Pulmonary artery endothelial cell (primary cell): ENCODE data around the gene EPM2AIP1. TPM values are rescaled to one million over a fixed set of nuclear protein-coding genes. Genes with fewer than 3 reads are reported as not detected.
"Not testable (repeated sequence)": the region's sequence is repeated elsewhere in the genome, so short reads cannot be mapped to it uniquely, and the experiment has no call there.

Experiments
- DNase-seq: peaks from one replicate; pipeline ENCODE4 v3.0.0-alpha.2; 2011; ENCODE audit warnings: low read depth, low spot score
- total RNA-seq: library from RNA; depleted of rRNA; stranded (reverse); fragments of >200 nt; gene quantifications from 2 replicates; pipeline ENCODE4 v1.2.3, GENCODE V29; 2014

EPM2AIP1 gene
- 10.6 and 12.1 TPM in 2 replicates for total RNA-seq

GRCh38 chr3:36992806-36993325 is at the start of gene EPM2AIP1:
TSS of gene EPM2AIP1 (minus strand) at chr3:36993131. CDS start at chr3:36993077, 54 bp downstream.
- no peak for DNase-seq

GRCh38 chr3:37042712-37043111 is 49.8 kb upstream of the EPM2AIP1 start:
- DNase-seq, result not testable (repeated sequence)

GRCh38 chr3:37041546-37042195 is 48.7 kb upstream of the EPM2AIP1 start:
- no peak for DNase-seq

GRCh38 chr3:37040231-37040630 is 47.3 kb upstream of the EPM2AIP1 start:
- DNase-seq, result no peak

- DNase-seq, result no peak
Observed at GRCh38 chr3:37039161-37039846, 46.4 kb upstream of the EPM2AIP1 start.

GRCh38 chr3:37037352-37037751 is 44.4 kb upstream of the EPM2AIP1 start:
- DNase-seq, result no peak

- DNase-seq, result no peak
Observed at GRCh38 chr3:37032961-37033360, 40.0 kb upstream of the EPM2AIP1 start.

GRCh38 chr3:37031096-37031682 is 38.3 kb upstream of the EPM2AIP1 start:
- DNase-seq, result no peak

- no peak for DNase-seq
Observed at GRCh38 chr3:37030588-37030987, 37.7 kb upstream of the EPM2AIP1 start.

- no peak for DNase-seq
Observed at GRCh38 chr3:37029516-37030163, 36.7 kb upstream of the EPM2AIP1 start.

- DNase-seq, result no peak
Observed at GRCh38 chr3:37029111-37029510, 36.2 kb upstream of the EPM2AIP1 start.

- no peak for DNase-seq
Observed at GRCh38 chr3:37028329-37028728, 35.4 kb upstream of the EPM2AIP1 start.

- DNase-seq, result no peak
Observed at GRCh38 chr3:37026851-37027250, 33.9 kb upstream of the EPM2AIP1 start.

- DNase-seq, result no peak
Observed at GRCh38 chr3:37025561-37026335, 32.8 kb upstream of the EPM2AIP1 start.

- DNase-seq, result no peak
Observed at GRCh38 chr3:37024820-37025405, 32.0 kb upstream of the EPM2AIP1 start.

- no peak for DNase-seq
Observed at GRCh38 chr3:37024092-37024491, 31.2 kb upstream of the EPM2AIP1 start.

GRCh38 chr3:37017683-37018082 is 24.8 kb upstream of the EPM2AIP1 start:
- DNase-seq, result no peak

GRCh38 chr3:37016903-37017302 is 24.0 kb upstream of the EPM2AIP1 start:
- no peak for DNase-seq

- no peak for DNase-seq
Observed at GRCh38 chr3:37015642-37016041, 22.7 kb upstream of the EPM2AIP1 start.

- no peak for DNase-seq
Observed at GRCh38 chr3:37014620-37015019, 21.7 kb upstream of the EPM2AIP1 start.
